ENCODE results near the gene SORBS1.
A peak's percentile ranks its signal among the peaks of the same experiment; 100 is the strongest.

The SORBS1 gene

GRCh38 chr10:95305606-95306317 lies 255.4 kb downstream of the SORBS1 start:
- no peak for DNase-seq

- no peak for DNase-seq
Measured at GRCh38 chr10:95304976-95305375, 256.2 kb downstream of the SORBS1 start.

GRCh38 chr10:95304463-95304862 lies 256.7 kb downstream of the SORBS1 start:
- no peak for DNase-seq

- no peak for DNase-seq
Measured at GRCh38 chr10:95303950-95304349, 257.2 kb downstream of the SORBS1 start.

- no peak for DNase-seq
Measured at GRCh38 chr10:95303535-95303934, 257.6 kb downstream of the SORBS1 start.

GRCh38 chr10:95300022-95300539 lies 261.1 kb downstream of the SORBS1 start:
- no peak for DNase-seq

GRCh38 chr10:95297402-95297801 lies 263.8 kb downstream of the SORBS1 start:
- no peak for DNase-seq

- no peak for DNase-seq
Measured at GRCh38 chr10:95296764-95297163, 264.4 kb downstream of the SORBS1 start.

GRCh38 chr10:95295031-95295755 lies 266.0 kb downstream of the SORBS1 start:
- DNase-seq = peak; percentile 68

- no peak for DNase-seq
Measured at GRCh38 chr10:95293631-95294030, 267.5 kb downstream of the SORBS1 start.

- DNase-seq = no peak
Measured at GRCh38 chr10:95291365-95292039, 269.7 kb downstream of the SORBS1 start.

GRCh38 chr10:95290461-95291364 lies 270.5 kb downstream of the SORBS1 start, which contains the start of gene PDLIM1:
TSS of gene PDLIM1 (minus strand) at chr10:95291003. CDS start at chr10:95290915, 88 bp downstream.
- peak; percentile 18 for DNase-seq

- DNase-seq = no peak
Measured at GRCh38 chr10:95289921-95290421, 271.2 kb downstream of the SORBS1 start.

- no peak for DNase-seq
Measured at GRCh38 chr10:95289003-95289920, 271.9 kb downstream of the SORBS1 start.

- no peak for DNase-seq
Measured at GRCh38 chr10:95288303-95288702, 272.9 kb downstream of the SORBS1 start.

- DNase-seq = no peak
Measured at GRCh38 chr10:95287281-95287680, 273.9 kb downstream of the SORBS1 start.

- DNase-seq = no peak
Measured at GRCh38 chr10:95286707-95287106, 274.5 kb downstream of the SORBS1 start.

GRCh38 chr10:95285556-95285955 lies 275.6 kb downstream of the SORBS1 start:
- no peak for DNase-seq

- no peak for DNase-seq
Measured at GRCh38 chr10:95284807-95285206, 276.4 kb downstream of the SORBS1 start.

- no peak for DNase-seq
Measured at GRCh38 chr10:95282107-95282506, 279.1 kb downstream of the SORBS1 start.

- no peak for DNase-seq
Measured at GRCh38 chr10:95281206-95281605, 280.0 kb downstream of the SORBS1 start.

Data from NCI-H1105 treated with DMSO at 0.1 percent for 48 hours (cell line).